ENCODE data around the gene MNX1. TPM values are rescaled to one million over a fixed set of nuclear protein-coding genes. Genes with fewer than 3 reads are reported as not detected.

MNX1 gene
- total RNA-seq, 1 donor from 2014 or later, result not detected

GRCh38 chr7:156968183-156968582, 42.3 kb downstream of the MNX1 start:
- DNase-seq, result no peak

- DNase-seq, result no peak
These were observed 44.1 kb downstream of the MNX1 start for GRCh38 chr7:156966387-156966786.

- DNase-seq, result no peak
These were observed 45.5 kb downstream of the MNX1 start for GRCh38 chr7:156964971-156965370.

GRCh38 chr7:156963472-156963871, 47.0 kb downstream of the MNX1 start:
- DNase-seq, result no peak

GRCh38 chr7:156962897-156963296, 47.6 kb downstream of the MNX1 start:
- DNase-seq, result no peak

- no peak for DNase-seq
These were observed 48.3 kb downstream of the MNX1 start for GRCh38 chr7:156962145-156962544.

- no peak for DNase-seq
These were observed 53.7 kb downstream of the MNX1 start for GRCh38 chr7:156956727-156957126.

- no peak for DNase-seq
These were observed 55.5 kb downstream of the MNX1 start for GRCh38 chr7:156954941-156955340.

Other genes starting within 250 kb of the MNX1 start
- 156 and 194 TPM in 2 replicates for gene LMBR1, start 117.5 kb downstream of the MNX1 start, total RNA-seq
- gene NOM1, start 61.0 kb downstream of the MNX1 start, total RNA-seq, result 20.6 and 23.0 TPM in 2 replicates
- gene UBE3C, start 128.3 kb upstream of the MNX1 start, total RNA-seq, result 116 and 129 TPM in 2 replicates

All from dermis blood vessel endothelial cell (primary cell).